H1 (cell line): Measurements from ENCODE around the gene SLC39A13. TPM values are rescaled to one million over a fixed set of nuclear protein-coding genes. Genes with fewer than 3 reads are reported as not detected.

Source experiments
- CBX8 ChIP-seq: fragments of 300-800, 300-1000 bp; sonication (generic); IDR thresholded peaks from 2 replicates; pipeline ENCODE4 v1.7.1; 2016; ENCODE audit warnings: low read depth, low read length, borderline replicate concordance
- CHD2 ChIP-seq: IDR thresholded peaks from 2 replicates; pipeline ENCODE4 v1.6.1; 2012; ENCODE audit warnings: low read length, improper control_type of control experiment
- CREB1 ChIP-seq: IDR thresholded peaks from 2 replicates; pipeline ENCODE4 v1.6.1; 2012; ENCODE audit warnings: inconsistent platforms
- HDAC6 ChIP-seq: IDR thresholded peaks from one replicate; pipeline ENCODE4 v1.7.1; 2012; ENCODE audit warnings: low read depth, mild to moderate bottlenecking, inconsistent platforms, low read length, moderate library complexity
- JUND ChIP-seq: IDR thresholded peaks from 2 replicates; pipeline ENCODE4 v1.6.1; 2011; ENCODE audit warnings: mild to moderate bottlenecking, improper control_type of control experiment, low read length
- TCF12 ChIP-seq: IDR thresholded peaks from 2 replicates; pipeline ENCODE4 v1.6.1; 2011; ENCODE audit warnings: low read depth, mild to moderate bottlenecking, low read length
- polyA plus RNA-seq, 7 experiments: library from polyadenylated mRNA; depleted of rRNA in 3 of 7; stranded (reverse) in 5 of 7; unstranded in 2 of 7; fragments of >200 nt in 5 of 7; fragments of 200-250 nt in 2 of 7; gene quantifications; 1 replicate in 5 of 7; 2 replicates in 1 of 7; 4 replicates in 1 of 7; pipeline versions ENCODE4 v1.2.1 to v1.2.3, GENCODE V29; 2011 to 2013; ENCODE audit warnings: missing spikeins in 2 of 7, mixed read lengths in 2 of 7
- total RNA-seq: library from RNA; stranded (reverse); fragmentation: NEBNext Ultra II Directional; extraction: Animal tissue kit (Norgen Biotek cat#: 25700); gene quantifications from 2 replicates; pipeline ENCODE4 v1.2.1, GENCODE V29; 2021
- TF ChIP-seq, protein P1 (sequence below), 3 experiments: IDR thresholded peaks; 1 replicate in 2 of 3; 2 replicates in 1 of 3; pipeline versions ENCODE4 v1.5.1 to v1.6.1; 2011; ENCODE audit warnings: low read length in 3 of 3, mild to moderate bottlenecking in 3 of 3, inconsistent platforms in 2 of 3, low read depth in 1 of 3, moderate library complexity in 1 of 3; ENCODE audit not compliant: insufficient read depth in 1 of 3; ENCODE audit errors: control extremely low read depth in 1 of 3
- TF ChIP-seq, protein P2 (sequence below): fragments of 300-600 bp; sonication (generic); IDR thresholded peaks from 2 replicates; pipeline ENCODE4 v1.7.1; 2012; ENCODE audit warnings: low read length, moderate library complexity, mild to moderate bottlenecking, inconsistent platforms; ENCODE audit not compliant: insufficient replicate concordance

The SLC39A13 gene
- total and polyA plus RNA-seq, 2 of the 8 experiments (the other 6 are each of a cell fraction or from before 2014, with no cell fraction given): 23.2 to 30.0 TPM

DNA sequence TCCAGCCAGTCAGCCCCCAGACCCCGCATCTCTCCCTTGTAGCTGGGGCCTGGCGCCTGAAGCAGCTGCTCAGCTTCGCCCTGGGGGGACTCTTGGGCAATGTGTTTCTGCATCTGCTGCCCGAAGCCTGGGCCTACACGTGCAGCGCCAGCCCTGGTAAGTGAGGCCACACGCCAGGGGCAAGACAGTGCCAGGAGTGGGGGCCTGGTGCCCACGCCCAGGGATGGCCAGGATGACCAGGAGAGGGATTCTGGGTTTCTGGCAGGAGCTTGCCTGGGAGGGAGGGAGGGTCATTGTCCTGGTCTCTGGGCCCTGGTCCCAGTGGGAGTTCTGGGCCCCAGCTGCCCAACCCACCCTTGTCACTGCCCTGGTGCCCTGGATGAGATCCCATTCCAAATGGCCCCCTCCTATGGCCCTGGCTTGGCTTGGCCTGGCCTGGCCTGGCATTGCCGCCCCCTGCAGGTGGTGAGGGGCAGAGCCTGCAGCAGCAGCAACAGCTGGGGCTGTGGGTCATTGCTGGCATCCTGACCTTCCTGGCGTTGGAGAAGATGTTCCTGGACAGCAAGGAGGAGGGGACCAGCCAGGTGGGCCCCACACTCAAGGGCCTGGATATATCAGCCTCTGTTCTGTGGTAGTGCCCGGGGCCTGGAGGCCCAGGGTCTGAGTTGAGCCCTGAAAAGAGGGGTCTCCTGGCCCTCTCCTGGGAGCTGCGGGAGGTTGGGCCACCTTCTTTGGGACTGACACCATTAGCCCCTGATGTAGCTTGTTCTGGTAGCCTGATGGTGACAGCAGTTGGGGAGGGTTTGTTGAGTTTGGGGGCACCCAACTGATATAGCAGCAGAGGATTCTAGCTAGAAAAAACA, 3.7 kb downstream of the SLC39A13 start (continued):
- TF ChIP-seq, protein P1, sequence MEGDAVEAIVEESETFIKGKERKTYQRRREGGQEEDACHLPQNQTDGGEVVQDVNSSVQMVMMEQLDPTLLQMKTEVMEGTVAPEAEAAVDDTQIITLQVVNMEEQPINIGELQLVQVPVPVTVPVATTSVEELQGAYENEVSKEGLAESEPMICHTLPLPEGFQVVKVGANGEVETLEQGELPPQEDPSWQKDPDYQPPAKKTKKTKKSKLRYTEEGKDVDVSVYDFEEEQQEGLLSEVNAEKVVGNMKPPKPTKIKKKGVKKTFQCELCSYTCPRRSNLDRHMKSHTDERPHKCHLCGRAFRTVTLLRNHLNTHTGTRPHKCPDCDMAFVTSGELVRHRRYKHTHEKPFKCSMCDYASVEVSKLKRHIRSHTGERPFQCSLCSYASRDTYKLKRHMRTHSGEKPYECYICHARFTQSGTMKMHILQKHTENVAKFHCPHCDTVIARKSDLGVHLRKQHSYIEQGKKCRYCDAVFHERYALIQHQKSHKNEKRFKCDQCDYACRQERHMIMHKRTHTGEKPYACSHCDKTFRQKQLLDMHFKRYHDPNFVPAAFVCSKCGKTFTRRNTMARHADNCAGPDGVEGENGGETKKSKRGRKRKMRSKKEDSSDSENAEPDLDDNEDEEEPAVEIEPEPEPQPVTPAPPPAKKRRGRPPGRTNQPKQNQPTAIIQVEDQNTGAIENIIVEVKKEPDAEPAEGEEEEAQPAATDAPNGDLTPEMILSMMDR (IDR thresholded peaks at IDR 0.05; ENCODE audit: control extremely low read depth in 1 of 3, insufficient read depth in 1 of 3, low read depth in 1 of 3, low read length in 3 of 3): peak; percentile 93 to 100 (median 97)
- TF ChIP-seq, protein P2, sequence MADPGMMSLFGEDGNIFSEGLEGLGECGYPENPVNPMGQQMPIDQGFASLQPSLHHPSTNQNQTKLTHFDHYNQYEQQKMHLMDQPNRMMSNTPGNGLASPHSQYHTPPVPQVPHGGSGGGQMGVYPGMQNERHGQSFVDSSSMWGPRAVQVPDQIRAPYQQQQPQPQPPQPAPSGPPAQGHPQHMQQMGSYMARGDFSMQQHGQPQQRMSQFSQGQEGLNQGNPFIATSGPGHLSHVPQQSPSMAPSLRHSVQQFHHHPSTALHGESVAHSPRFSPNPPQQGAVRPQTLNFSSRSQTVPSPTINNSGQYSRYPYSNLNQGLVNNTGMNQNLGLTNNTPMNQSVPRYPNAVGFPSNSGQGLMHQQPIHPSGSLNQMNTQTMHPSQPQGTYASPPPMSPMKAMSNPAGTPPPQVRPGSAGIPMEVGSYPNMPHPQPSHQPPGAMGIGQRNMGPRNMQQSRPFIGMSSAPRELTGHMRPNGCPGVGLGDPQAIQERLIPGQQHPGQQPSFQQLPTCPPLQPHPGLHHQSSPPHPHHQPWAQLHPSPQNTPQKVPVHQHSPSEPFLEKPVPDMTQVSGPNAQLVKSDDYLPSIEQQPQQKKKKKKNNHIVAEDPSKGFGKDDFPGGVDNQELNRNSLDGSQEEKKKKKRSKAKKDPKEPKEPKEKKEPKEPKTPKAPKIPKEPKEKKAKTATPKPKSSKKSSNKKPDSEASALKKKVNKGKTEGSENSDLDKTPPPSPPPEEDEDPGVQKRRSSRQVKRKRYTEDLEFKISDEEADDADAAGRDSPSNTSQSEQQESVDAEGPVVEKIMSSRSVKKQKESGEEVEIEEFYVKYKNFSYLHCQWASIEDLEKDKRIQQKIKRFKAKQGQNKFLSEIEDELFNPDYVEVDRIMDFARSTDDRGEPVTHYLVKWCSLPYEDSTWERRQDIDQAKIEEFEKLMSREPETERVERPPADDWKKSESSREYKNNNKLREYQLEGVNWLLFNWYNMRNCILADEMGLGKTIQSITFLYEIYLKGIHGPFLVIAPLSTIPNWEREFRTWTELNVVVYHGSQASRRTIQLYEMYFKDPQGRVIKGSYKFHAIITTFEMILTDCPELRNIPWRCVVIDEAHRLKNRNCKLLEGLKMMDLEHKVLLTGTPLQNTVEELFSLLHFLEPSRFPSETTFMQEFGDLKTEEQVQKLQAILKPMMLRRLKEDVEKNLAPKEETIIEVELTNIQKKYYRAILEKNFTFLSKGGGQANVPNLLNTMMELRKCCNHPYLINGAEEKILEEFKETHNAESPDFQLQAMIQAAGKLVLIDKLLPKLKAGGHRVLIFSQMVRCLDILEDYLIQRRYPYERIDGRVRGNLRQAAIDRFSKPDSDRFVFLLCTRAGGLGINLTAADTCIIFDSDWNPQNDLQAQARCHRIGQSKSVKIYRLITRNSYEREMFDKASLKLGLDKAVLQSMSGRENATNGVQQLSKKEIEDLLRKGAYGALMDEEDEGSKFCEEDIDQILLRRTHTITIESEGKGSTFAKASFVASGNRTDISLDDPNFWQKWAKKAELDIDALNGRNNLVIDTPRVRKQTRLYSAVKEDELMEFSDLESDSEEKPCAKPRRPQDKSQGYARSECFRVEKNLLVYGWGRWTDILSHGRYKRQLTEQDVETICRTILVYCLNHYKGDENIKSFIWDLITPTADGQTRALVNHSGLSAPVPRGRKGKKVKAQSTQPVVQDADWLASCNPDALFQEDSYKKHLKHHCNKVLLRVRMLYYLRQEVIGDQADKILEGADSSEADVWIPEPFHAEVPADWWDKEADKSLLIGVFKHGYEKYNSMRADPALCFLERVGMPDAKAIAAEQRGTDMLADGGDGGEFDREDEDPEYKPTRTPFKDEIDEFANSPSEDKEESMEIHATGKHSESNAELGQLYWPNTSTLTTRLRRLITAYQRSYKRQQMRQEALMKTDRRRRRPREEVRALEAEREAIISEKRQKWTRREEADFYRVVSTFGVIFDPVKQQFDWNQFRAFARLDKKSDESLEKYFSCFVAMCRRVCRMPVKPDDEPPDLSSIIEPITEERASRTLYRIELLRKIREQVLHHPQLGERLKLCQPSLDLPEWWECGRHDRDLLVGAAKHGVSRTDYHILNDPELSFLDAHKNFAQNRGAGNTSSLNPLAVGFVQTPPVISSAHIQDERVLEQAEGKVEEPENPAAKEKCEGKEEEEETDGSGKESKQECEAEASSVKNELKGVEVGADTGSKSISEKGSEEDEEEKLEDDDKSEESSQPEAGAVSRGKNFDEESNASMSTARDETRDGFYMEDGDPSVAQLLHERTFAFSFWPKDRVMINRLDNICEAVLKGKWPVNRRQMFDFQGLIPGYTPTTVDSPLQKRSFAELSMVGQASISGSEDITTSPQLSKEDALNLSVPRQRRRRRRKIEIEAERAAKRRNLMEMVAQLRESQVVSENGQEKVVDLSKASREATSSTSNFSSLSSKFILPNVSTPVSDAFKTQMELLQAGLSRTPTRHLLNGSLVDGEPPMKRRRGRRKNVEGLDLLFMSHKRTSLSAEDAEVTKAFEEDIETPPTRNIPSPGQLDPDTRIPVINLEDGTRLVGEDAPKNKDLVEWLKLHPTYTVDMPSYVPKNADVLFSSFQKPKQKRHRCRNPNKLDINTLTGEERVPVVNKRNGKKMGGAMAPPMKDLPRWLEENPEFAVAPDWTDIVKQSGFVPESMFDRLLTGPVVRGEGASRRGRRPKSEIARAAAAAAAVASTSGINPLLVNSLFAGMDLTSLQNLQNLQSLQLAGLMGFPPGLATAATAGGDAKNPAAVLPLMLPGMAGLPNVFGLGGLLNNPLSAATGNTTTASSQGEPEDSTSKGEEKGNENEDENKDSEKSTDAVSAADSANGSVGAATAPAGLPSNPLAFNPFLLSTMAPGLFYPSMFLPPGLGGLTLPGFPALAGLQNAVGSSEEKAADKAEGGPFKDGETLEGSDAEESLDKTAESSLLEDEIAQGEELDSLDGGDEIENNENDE: no peak
- no peak for TF ChIP-seq JUND
- no peak for TF ChIP-seq HDAC6
- TF ChIP-seq CHD2: no peak
- TF ChIP-seq CREB1: no peak
- peak; percentile 25; the same call in 1 of the 2 replicates for TF ChIP-seq TCF12
- TF ChIP-seq CBX8: no peak
